Stimulated activated CD4-positive, alpha-beta T cell treated with anti-CD3 and anti-CD28 coated beads, Interleukin-2, amount 100 ng/mL, for 4 hours (primary cell): Measurements from ENCODE around the gene ESRRA.
"Not testable (repeated sequence)": the region's sequence is repeated elsewhere in the genome, so short reads cannot be mapped to it uniquely, and the experiment has no call there.

Experiments used
- DNase-seq: peaks from one replicate; pipeline ENCODE4 v3.0.0-alpha.2; 2020; ENCODE audit warnings: low read depth

ESRRA gene

GRCh38 chr11:64314146-64314804, 9.0 kb downstream of the ESRRA start:
- DNase-seq = no peak

DNA sequence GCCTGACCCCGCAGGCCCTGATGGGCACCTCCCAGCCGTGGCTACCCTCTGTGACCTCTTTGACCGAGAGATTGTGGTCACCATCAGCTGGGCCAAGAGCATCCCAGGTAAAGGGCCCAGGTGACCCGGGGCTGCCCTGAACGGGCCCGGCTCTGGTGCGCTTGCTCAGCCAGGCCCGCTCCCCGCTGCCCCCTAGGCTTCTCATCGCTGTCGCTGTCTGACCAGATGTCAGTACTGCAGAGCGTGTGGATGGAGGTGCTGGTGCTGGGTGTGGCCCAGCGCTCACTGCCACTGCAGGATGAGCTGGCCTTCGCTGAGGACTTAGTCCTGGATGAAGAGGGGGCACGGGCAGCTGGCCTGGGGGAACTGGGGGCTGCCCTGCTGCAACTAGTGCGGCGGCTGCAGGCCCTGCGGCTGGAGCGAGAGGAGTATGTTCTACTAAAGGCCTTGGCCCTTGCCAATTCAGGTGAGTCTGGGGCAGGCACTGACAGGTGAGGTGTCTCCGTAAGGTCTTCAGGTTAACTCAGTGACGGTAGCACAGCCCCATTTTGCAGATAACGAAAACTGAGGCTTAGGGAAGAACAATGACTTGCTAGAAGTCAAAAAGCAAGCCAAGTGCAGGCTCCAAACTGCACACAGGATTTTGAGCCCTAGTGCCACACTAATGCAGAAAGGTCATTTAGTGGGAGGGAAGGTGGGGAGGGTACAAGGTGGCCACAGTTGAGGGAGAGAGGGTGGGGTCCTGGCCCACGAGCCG, 9.7 kb downstream of the ESRRA start:
- no peak for DNase-seq

DNA sequence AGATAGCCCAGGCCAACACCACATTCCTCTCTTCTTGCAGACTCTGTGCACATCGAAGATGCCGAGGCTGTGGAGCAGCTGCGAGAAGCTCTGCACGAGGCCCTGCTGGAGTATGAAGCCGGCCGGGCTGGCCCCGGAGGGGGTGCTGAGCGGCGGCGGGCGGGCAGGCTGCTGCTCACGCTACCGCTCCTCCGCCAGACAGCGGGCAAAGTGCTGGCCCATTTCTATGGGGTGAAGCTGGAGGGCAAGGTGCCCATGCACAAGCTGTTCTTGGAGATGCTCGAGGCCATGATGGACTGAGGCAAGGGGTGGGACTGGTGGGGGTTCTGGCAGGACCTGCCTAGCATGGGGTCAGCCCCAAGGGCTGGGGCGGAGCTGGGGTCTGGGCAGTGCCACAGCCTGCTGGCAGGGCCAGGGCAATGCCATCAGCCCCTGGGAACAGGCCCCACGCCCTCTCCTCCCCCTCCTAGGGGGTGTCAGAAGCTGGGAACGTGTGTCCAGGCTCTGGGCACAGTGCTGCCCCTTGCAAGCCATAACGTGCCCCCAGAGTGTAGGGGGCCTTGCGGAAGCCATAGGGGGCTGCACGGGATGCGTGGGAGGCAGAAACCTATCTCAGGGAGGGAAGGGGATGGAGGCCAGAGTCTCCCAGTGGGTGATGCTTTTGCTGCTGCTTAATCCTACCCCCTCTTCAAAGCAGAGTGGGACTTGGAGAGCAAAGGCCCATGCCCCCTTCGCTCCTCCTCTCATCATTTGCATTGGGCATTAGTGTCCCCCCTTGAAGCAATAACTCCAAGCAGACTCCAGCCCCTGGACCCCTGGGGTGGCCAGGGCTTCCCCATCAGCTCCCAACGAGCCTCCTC, 10.6 kb downstream of the ESRRA start:
- not testable (repeated sequence) for DNase-seq

DNA sequence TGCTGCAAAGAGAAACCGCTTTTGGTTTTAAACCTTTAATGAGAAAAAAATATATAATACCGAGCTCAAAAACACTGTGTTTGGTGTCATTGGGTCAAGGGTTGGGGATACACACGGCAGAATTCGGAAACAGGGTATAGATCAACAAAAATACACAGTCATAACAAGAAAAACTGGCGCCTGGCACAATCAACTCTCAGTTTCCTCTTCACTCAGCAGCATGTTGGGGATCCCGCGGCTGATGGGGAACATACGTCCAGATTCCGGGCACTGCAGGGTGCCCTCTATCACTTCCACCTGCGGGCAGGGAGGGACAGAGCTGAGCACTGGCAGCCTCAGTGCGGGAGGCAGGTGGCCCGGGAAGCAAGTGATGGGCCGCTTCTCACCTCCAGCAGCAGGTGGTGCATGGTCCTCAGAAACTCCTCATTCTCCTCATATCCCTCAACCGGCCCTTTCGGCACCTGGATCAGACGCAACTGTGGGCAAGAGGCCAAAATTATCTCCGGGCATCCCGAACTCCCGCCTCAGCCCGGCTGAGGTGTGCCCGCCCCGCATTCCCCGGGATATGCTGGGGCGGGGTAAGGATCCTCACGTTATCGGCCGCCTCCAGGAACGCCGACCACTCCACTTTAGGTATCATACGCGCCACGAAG, 11.5 kb downstream of the ESRRA start:
- DNase-seq = no peak

GRCh38 chr11:64317325-64317960, 12.1 kb downstream of the ESRRA start, which contains the start of gene TRMT112:
Gene TRMT112 (minus strand): TSS chr11:64317559. CDS start chr11:64317526, 33 bp downstream.
- DNase-seq = peak; percentile 95

DNA sequence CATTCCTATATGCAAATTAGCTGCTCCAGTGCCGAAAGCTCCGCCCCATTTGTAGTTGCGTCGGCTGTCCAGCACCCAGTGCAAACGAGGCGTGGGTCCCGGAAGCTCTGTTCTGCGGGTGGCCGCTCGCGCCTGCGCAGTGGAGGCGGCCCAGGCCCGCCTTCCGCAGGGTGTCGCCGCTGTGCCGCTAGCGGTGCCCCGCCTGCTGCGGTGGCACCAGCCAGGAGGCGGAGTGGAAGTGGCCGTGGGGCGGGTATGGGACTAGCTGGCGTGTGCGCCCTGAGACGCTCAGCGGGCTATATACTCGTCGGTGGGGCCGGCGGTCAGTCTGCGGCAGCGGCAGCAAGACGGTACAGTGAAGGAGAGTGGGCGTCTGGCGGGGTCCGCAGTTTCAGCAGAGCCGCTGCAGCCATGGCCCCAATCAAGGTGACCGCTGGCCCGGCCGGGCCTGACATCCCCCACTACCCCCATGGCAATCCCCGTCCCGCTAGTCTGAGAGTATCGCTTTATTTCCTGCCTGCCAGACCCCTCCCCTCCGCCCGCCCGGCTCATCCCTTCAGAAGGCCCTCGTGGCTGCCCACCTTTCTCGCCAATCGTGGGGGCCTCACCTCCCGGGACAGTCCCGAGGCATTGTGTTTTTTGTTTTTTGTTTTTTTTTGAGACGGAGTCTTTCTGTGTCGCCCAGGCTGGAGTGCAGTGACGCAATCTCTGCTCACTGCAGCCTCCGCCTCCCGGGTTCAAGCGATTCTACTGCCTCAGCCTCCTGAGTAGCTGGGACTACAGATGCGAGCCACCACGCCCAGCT, 12.8 kb downstream of the ESRRA start, which contains the start of gene PRDX5:
Gene PRDX5, plus strand, starts transcription at position 161 of the 805 bp plus-strand sequence. Its CDS starts 95 bp downstream, at position 256.
- peak; percentile 90 for DNase-seq

DNA sequence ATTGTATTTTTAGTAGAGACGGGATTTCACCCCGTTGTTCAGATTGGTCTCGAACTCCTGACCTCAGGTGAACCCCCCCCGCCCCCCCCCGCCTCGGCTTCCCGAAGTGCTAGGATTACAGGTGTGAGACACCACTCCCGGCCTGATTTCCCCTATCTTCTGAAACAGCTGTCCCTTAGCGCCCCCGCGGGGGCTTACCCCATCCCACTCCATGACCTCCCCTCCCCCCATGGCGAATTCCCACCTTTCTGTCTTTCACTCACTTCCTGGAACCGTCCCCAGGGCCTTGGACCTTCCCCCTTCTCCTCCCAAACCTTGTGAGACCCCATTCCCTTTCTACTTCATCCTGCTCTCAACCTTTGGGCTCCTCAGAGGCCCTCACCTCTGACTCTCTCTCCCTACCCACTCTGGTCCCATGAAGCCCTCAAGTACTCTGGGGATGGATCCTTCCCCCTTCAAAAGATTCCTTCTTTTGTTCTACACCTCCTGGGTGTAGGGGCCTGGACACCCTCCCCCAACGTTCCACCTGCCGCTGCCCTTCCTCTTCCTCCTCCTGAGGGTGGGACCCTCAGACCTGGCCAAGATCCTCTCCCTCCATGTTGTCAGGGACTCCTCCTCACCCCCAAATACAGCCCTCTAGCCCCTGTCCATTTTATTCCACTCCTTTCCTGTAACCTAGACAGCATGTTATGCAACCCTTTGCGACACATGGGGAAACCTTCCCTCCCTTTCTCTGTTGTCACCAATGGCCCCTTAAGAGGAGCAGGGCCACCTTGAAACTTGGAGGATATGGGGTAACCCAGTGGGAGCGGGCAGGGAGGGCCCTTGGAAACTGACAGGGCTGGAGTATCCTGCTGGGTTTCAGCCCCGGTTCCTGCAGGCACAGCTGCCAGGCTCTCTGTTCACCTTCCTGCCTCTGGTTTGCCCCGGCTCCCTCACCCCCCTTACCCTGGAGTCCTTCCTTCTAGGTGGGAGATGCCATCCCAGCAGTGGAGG, 13.7 kb downstream of the ESRRA start:
- DNase-seq = no peak

DNA sequence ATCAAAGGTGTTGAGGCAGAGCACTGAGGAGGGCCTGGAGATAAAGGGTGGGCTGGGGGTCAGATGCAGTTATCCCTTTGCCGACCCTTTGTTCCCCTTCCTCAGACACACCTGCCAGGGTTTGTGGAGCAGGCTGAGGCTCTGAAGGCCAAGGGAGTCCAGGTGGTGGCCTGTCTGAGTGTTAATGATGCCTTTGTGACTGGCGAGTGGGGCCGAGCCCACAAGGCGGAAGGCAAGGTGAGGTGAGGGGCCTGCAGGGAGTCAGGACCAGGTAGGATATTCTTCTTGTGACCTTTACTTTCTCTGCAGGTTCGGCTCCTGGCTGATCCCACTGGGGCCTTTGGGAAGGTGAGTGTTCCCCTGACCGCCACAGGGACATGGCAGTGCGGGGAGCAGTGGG, 15.2 kb downstream of the ESRRA start:
- no peak for DNase-seq

DNA sequence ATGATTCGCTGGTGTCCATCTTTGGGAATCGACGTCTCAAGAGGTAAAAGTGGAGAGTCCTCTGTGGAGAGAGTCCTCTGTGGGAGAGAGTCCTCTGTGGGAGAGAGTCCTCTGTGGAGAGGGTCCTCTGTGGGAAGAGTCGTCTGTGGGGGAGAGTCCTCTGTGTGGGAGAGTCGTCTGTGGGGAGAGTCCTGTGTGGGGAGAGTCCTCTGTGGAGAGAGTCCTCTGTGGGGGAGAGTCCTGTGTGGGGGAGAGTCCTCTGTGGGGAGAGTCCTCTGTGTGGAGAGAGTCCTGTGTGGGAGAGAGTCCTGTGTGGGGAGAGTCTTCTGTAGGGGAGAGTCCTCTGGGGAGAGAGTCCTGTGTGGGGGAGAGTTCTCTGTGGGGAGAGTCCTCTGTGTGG, 15.7 kb downstream of the ESRRA start:
- DNase-seq = no peak

DNA sequence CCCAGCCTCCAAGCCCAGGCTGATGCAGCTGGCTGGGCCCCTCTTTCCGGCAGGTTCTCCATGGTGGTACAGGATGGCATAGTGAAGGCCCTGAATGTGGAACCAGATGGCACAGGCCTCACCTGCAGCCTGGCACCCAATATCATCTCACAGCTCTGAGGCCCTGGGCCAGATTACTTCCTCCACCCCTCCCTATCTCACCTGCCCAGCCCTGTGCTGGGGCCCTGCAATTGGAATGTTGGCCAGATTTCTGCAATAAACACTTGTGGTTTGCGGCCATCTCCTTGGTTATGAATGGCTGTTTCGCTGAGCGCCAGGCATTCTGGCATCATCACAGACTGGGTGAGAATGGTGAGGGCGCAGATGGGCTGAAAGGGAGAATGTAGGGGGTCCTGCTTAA, 16.2 kb downstream of the ESRRA start:
- no peak for DNase-seq

- DNase-seq = no peak
These were observed 17.6 kb downstream of the ESRRA start for GRCh38 chr11:64322925-64323260.

GRCh38 chr11:64323373-64323772, 18.0 kb downstream of the ESRRA start:
- no peak for DNase-seq

GRCh38 chr11:64323984-64324383, 18.7 kb downstream of the ESRRA start:
- DNase-seq = not testable (repeated sequence)

DNA sequence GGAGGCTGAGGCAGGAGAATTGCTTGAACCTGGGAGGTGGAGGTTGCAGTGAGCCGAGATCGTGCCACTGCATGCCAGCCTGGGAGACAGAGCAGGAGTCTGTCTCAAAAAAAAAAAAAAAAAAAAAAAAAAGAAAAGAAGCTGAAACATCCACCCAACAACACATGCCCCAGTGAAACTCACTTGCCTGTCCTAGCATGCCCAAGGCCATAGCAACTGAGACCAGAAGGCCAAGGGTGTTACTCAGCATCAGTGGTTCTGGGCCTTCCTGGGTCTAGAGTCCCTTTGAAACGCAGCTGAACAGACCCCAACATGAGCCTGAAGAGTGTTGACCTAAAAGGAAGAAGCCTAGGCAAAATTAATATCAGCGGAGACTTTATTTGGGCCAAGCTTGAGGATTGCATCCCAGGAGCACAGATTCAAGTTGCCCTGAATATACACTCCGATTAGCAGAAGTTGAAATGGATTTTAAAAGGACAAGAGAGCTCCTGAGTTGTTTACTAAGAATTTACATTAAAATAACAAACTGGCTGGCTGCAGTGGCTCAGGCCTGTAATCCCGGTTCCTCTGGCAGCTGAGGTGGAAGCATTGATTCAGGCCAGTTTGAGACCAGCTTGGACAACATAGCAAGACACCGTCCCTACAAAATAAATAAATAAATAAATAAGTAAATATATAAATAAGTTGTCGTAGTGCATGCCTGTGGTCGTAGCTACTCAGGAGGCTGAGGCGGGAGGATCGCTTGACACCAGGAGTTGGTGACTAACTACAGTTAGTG, 19.6 kb downstream of the ESRRA start:
- no peak for DNase-seq

DNA sequence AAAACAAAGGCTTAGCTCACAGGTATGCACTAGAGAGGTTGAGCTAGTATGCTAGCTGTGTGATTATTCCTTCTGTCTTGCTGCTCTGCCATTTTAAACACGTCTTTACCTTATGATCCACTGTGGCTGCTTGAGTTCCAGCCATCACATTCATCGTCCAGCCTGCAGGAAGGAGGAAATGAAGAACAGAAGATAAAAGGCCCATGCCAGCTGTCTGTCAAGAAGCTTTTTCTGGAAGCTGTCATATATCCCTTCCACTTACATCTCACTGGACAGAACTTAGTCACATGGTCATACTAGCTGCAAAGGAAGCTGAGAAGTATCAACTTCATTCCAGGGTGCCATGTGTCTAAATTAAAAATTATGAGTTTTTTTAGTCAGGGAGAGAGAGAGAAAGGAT, 22.1 kb downstream of the ESRRA start:
- DNase-seq = no peak

DNA sequence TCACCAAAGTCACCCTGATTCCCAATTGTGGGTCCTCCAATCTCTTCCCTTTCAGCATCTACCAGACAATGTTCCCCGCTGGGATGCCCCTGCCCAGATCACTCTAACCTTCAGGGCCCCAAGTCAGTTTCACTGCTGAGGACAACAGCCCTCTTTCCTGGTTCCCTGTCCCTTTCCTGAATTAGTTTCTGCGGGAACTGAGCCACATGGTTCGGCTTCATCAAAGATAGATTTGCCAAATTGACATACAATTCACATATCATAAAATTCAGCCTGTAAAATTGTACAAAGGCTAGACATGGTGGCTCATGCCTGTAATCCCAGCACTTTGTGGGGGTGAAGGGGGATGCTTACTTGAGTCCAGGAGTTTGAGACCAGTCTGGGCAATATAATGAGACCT, 22.7 kb downstream of the ESRRA start:
- no peak for DNase-seq

DNA sequence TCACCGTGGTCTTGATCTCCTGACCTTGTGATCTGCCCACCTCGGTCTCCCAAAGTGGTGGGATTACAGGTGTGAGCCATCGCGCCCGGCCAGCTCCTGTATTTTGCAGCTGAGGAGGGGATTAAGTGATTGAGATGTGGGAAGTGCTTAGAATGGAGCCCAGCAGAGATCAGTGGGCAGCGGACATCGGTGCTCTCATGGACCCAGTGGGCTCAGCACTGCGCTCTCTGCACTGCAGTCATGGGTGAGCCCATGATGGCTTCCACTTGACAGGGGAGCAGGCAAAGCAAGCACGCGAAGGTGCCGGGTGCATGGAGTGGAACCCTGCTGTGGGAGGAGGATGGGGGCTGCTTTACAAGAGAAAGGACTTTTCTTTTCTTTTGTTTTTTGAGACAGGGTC, 25.6 kb downstream of the ESRRA start:
- no peak for DNase-seq

DNA sequence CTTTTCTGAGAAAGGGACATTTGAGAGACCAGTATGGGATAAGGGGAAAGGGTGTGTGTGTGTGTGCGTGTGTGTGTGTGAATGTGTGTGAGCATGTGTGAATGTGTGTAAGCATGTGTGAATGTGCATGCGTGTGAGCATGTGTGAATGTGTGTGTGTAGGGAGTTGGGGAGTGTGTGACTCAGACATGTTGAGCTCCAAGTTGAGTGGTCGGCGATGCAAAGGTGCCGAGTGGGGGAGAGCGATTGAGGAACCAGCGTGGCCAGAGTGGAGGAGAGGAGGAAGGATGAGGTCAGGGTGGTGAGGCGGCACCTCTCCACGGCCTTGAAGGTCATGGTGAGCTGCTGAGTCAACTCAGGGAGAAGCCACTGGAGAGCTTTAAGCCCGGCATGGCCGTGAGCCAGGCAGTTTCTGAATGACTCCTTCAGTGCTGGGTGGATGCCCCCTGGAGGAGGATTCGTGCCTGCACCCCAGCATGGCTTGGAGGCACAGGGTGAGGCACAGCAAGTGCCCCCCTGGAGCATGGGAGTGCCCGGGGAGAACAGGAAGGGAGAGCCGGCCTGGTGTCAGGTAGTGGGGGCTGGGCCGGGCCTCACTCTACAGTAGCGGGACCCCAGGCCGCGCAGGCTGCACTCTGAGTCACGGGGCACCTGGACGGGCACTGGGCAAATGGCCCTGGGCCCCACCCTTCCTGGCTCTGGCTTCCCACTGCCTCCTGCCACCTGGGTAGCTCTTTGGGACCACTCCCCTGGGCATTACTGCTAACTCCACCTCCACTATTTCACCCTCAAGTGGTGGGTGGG, 26.4 kb downstream of the ESRRA start:
- DNase-seq = peak; percentile 36
